ENCODE measurements around the gene GIPC1.
A peak's percentile ranks its signal among the peaks of the same experiment; 100 is the strongest.
"Not testable (repeated sequence)": the region's sequence is repeated elsewhere in the genome, so short reads cannot be mapped to it uniquely, and the experiment has no call there.

The GIPC1 gene

DNA sequence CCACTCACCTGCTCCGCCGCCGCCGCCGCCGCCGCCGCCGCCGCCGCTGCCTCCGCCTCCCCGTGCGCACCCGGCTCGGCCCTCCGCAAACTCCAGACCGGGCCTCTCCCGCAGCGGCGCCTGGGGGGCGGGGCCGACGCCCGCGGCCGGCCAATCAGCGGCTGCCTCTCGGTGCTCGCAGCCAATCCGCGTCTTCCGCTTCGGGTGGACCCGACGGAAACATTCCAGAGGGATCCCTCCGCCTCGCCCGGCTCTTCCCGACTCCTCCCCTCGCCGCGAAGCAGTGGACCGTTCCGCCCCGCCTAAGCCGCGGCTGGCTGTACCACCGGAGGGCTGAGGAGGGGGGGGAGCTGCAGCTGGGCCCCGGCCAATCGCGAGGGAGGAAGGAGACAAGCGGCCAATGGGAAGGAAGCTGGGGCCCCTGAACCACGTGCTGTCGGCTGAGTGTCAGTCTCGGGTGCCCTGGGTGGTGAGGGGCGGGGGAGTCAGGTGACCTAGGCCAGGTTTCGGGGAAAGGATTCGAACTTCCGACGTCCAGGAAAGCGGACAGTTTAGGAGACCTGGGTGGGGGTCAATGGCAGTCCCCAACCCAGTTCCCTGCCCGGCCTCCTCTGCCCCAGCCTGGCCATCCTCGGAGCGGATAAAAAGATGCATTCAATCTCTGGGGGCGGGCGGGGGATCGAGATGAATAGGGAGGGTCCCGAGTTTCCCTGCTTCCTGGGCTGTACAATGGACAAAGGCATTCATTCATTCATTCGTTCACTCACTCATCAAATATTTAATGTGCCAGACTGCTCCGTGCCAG is at the start of gene GIPC1:
TSS of gene GIPC1 (minus strand) at position 99 of the 805 bp plus-strand sequence. CDS start 13,151 bp downstream, outside the sequence.
- peak; percentile 100 for DNase-seq (ENCODE audit: low spot score)

DNA sequence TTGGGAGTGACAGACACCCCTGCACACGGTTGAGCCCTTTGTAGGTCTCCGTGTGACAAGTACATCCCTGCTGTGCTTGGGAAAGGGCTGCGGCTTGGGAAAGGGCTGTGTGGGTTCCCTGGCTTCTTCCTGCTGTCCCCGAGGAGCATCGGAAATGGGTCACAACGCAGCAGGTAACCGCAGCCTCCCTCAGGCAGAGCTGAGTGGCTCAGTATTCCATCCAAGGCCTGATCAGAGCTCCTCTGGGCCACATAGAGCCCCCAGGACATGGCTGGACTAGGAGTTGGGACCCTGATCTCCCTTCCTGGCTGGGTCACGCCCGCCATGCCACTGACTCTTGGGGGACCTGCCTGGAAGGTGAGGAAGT is 49.8 kb upstream of the GIPC1 start:
- DNase-seq (ENCODE audit: low spot score): no peak

DNA sequence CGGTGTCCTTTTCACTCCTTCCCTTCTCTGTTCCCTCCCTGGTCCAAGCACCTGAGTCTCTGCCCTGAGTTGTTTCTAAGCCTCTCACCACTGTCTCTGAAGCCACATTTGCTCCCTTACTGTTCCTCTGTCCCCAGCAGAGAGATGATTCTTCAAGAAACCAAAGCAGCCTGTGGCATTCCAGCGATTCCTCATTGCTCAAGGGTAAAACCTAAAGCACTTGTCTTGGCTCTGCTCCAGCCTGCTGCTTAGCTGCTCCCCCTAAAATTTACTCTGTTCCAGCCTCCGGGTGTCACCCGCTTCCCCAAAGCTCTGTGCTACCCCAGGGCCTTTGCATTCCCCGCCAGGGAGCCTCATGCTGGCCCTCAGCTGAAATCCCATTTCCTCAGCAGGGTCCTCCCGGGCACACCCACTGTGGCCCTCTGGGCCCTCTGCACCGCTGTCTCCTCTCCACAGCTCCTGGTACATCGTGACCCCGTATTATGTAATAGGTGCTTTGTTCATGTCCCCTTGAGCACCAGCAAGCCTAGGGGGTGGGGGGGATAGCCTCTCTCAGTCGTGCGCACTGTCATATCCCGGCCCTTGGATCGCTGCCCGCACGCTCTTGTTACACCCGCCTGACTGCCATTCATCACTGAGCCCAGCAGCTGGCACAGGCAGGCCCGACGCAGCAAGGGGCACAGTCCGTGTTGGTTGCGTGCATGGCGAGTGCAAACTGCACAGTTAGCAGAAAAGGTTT is 49.2 kb upstream of the GIPC1 start:
- DNase-seq (ENCODE audit: low spot score): no peak

GRCh38 chr19:14544047-14544446 is 48.1 kb upstream of the GIPC1 start:
- no peak for DNase-seq (ENCODE audit: low spot score)

DNA sequence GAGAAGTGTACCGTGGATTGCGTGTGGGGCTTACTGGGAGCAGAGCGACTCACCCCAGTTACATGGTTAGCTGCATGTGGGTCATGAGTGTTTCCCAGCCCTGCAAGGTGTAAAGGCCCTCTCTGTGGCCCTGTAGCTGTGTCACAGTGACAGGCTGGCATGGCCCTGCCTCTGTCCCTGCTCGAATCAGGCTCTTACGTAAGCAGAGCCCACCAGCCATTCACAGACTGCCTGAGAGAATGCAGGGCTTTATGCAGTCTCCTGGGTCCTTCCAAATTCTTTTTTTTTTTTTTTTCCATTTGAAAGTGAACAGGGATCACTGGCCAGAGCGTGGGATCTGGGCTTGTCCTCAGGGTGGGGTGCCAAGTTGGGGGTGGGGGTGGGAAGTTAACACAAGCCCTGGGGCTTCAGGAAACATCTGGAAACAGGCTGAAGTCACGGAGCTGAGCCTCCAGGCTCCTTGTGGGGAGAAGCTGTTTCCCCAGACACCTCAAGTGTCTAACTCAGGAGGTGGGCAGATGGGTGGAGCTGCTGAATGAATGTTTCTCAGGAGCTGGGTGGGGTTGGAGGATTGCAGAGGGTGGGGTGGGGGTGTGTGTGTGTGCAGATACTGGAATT is 46.9 kb upstream of the GIPC1 start:
- peak; percentile 62 for DNase-seq (ENCODE audit: low spot score)

GRCh38 chr19:14541979-14542378 is 46.1 kb upstream of the GIPC1 start:
- not testable (repeated sequence) for DNase-seq (ENCODE audit: low spot score)

GRCh38 chr19:14540741-14541525 is 45.0 kb upstream of the GIPC1 start:
- no peak for DNase-seq (ENCODE audit: low spot score)

DNA sequence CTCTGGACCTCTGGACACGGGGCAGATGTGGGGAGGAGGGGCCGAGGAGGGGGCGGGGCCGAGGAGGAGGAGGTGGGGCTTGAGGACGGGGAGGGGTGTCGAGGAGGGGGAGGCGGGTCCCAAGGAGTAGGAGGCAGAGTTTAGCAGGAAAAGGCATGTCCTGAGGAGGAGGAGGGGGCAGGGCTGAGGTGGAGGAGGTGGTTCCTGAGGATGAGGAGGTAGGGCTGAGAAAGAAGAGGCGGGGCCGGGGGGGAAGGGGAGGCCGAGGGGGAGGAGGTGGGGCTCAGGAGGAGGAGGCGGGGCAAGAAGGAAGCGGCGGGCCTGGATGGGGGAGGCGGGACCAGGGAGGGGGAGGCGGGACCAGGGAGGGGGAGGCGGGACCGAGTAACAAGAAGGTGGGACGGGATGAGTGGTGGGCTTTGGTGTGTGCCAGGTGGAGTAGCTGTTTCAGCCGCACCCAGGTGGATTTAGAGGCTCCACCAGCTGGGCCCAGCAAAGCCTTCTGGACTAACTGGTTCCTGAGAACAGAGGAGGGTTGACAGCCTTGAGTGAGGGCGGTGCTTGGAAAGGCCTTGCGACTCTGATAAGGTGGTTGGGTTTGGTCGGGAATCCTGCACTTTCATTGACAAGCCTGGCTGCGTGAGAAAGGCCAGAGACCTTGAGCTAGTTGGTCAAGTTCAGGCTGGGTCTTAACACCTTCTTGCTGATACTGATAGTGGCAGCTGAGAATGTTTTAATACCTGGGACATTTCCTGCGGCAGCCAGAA is 41.2 kb upstream of the GIPC1 start:
- peak; percentile 43 for DNase-seq (ENCODE audit: low spot score)

- no peak for DNase-seq (ENCODE audit: low spot score)
Measured at GRCh38 chr19:14533450-14533849, 37.5 kb upstream of the GIPC1 start.

GRCh38 chr19:14530506-14530905 is 34.6 kb upstream of the GIPC1 start:
- no peak for DNase-seq (ENCODE audit: low spot score)

- DNase-seq (ENCODE audit: low spot score): no peak
Measured at GRCh38 chr19:14530005-14530348, 34.0 kb upstream of the GIPC1 start.

- peak; percentile 99 for DNase-seq (ENCODE audit: low spot score)
Measured at GRCh38 chr19:14529254-14530004, 33.5 kb upstream of the GIPC1 start, which contains the start of gene TECR. Gene TECR, plus strand, starts transcription at chr19:14529594. Its CDS starts 103 bp downstream, at chr19:14529697.

GRCh38 chr19:14528419-14529253 is 32.7 kb upstream of the GIPC1 start:
- DNase-seq (ENCODE audit: low spot score): no peak

DNA sequence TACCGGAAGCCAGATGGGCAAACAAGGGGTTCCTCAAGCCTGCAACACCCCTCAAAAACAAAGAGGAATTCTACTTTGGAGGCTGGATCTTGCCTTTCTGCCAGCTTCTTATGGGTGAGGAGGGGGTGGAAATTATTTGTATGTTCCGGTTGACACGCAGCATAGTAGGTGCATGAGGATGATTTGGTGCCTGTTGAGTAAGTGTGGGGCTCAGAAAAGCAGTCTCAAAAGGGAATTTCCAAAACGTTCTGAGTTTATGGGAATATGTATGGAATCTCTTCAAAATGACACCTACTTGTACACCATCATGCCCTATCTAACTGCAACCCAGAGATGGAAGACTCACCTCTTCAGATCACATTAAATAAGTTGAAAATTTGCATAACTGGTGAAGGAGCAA is 30.5 kb upstream of the GIPC1 start:
- DNase-seq (ENCODE audit: low spot score): no peak

DNA sequence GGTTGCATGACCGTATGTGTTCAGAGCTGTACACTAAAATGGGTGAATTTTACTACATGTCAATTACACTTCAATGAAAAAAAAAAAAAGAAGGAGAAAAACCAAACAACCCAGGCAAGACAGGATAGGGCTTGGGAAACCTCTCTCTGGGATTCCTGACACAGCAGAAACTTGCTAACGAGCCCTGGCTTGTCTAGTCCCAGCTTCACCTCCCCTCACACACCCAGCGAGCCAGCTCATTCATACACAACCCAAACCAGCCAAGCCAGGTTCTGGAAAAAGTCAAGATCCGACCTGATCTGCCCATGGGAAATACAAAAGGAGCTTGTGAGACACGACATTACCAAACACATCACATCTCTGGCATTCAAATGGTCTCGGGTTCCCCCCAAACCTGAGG is 29.8 kb upstream of the GIPC1 start:
- DNase-seq (ENCODE audit: low spot score): no peak

DNA sequence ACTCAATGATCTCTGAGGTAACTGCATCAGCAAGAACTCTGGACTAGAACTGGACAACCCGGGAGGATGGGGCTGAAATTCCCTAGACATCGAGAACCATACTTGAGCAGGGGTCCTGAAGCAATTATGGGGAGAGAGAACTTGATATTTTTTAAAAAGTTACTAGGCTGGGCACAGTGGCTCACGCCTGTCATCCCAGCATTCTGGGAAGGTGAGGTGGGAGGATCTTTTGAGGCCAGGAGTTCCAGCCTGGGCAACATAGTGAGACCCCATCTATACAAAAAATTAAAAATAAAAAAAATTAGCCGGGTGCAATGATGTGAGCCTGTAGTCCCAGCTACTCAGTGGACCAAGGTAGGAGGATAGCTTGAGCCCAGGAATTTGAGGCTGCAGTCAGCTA is 24.6 kb upstream of the GIPC1 start:
- DNase-seq (ENCODE audit: low spot score): no peak

- DNase-seq (ENCODE audit: low spot score): no peak
Measured at GRCh38 chr19:14519860-14520407, 24.0 kb upstream of the GIPC1 start.

GRCh38 chr19:14519245-14519859 is 23.4 kb upstream of the GIPC1 start:
- no peak for DNase-seq (ENCODE audit: low spot score)

All from AG08395 (cell line).